VCaP (cell line): ENCODE measurements around the gene HGD.
A peak's percentile ranks its signal among the peaks of the same experiment; 100 is the strongest.

Experiments
- H3K27ac ChIP-seq: fragments of 450-650 bp; 2 replicates; pipeline ENCODE4 v1.5.1; 2017
- CTCF ChIP-seq: fragments of 450-650 bp; conservative IDR thresholded peaks from 2 replicates; pipeline ENCODE4 v1.5.1; 2017; ENCODE audit warnings: mild to moderate bottlenecking, moderate library complexity

Gene HGD

GRCh38 chr3:120684896-120685295 is 2.9 kb upstream of the HGD start:
- no peak for TF ChIP-seq CTCF
- peak overlapping the region; percentile 100 for H3K27ac ChIP-seq

- TF ChIP-seq CTCF: no peak
- H3K27ac ChIP-seq: peak overlapping the region; percentile 100
Measured at GRCh38 chr3:120683671-120684301, 1.7 kb upstream of the HGD start.

- H3K27ac ChIP-seq: peak overlapping the region; percentile 100
- TF ChIP-seq CTCF: no peak
Measured at GRCh38 chr3:120683213-120683612, 1.2 kb upstream of the HGD start.

- TF ChIP-seq CTCF: no peak
Measured at GRCh38 chr3:120681506-120682038, 467 bp downstream of the HGD start.

GRCh38 chr3:120681018-120681417 is 1.0 kb downstream of the HGD start:
- H3K27ac ChIP-seq: peak overlapping the region; percentile 100
- no peak for TF ChIP-seq CTCF

More at GRCh38 chr3:120681506-120682038, 467 bp downstream of the HGD start:
- peak overlapping the region; percentile 100 for H3K27ac ChIP-seq

GRCh38 chr3:120680193-120680894 is 1.7 kb downstream of the HGD start:
- TF ChIP-seq CTCF: no peak
- H3K27ac ChIP-seq: peak overlapping the region; percentile 100

GRCh38 chr3:120678984-120679383 is 3.1 kb downstream of the HGD start:
- TF ChIP-seq CTCF: no peak
- H3K27ac ChIP-seq: peak overlapping the region; percentile 100
